HFF-Myc (cell line): ENCODE measurements around the gene LRFN4.
A peak's percentile ranks its signal among the peaks of the same experiment; 100 is the strongest.

Experiments
- DNase-seq: peaks from one replicate; pipeline ENCODE4 v3.0.0-alpha.2; 2011; ENCODE audit warnings: low read depth; ENCODE audit errors: extremely low read depth
- H3K4me3 ChIP-seq: replicated peaks from 2 replicates; pipeline ENCODE4 v1.5.1; 2011; ENCODE audit warnings: low read depth, mild to moderate bottlenecking, control low read depth, low read length
- CTCF ChIP-seq: IDR thresholded peaks from 2 replicates; pipeline ENCODE4 v1.5.1; 2012; ENCODE audit warnings: mild to moderate bottlenecking, low read depth, low read length, control low read depth; ENCODE audit errors: missing control alignments

The LRFN4 gene

GRCh38 chr11:66866511-66866986 lies 9.7 kb downstream of the LRFN4 start:
- DNase-seq, result no peak
- H3K4me3 ChIP-seq, result no peak overlapping the region
- TF ChIP-seq CTCF, result no peak

DNA sequence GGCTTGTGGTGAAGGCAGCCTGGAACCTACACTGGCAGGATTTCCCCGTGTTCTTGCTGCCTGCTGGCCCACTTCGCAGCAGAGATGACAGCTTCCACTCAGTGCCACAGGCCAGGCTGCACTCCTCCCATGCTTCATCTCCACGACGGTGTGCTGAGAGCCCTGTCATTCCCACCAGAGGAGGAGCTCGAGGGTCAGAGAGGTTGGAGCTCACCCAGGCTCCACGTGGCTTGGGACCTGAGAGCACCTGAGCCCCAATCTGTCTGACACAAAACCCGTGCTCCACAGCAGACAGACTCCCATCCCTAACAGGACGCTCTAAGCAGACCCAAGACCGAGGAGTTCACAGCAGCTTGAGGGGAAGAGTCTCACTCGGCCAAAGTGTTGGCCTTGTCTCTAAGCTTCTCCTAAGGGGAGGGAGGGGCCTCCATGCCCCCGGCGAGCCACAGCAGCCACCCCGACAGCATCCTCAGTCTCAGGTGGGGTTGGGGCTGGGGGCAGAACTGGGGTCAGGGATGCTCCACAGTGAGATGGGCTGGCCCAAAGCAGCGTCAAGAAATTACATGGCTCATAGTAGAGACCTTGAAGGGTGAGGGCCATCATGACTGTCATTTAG lies 10.7 kb downstream of the LRFN4 start:
- H3K4me3 ChIP-seq, result no peak overlapping the region
- TF ChIP-seq CTCF, result no peak
- DNase-seq, result no peak

- no peak for DNase-seq
- no peak overlapping the region for H3K4me3 ChIP-seq
- TF ChIP-seq CTCF, result no peak
Observed at GRCh38 chr11:66868082-66868725, 11.3 kb downstream of the LRFN4 start.

DNA sequence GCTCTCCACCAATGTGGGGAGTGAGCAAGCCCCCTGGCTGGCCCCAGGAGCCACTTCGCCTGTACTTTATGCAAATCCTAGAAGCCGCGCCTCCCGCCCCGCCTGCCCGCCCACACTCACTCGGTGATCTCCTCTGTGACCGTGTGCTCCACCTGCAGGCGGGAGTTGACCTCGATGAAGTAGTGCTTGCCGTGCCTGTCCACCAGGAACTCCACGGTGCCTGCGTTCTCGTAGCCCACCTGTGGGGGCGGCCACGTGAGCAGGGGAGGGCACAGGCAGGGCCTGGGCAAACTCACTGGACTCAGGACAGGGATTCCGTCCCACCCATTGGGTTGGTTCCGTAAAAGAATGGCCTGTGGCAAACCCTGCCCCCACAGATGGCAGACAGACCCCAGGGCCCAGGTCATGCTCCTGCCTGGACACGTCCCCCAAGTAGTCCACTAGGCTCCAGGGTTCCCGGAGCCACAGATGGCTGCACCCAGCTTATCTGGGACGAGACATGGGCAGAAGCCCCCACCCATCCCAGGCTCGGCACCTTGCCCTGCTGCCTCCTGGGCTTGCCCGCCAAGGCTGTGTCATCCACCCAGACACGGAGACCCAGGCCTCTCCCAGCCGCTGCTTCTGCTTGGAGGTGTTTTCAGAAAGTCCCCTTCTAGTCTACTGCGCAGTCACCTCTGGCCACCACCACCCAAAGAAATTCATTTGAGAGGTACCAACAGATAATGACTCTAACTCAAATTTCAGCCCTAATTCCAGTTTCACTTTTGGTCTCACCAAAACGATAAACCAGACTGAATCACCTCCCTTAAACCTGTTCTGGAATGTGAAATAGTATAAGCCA lies 12.1 kb downstream of the LRFN4 start:
- TF ChIP-seq CTCF, result peak; percentile 12
- DNase-seq, result no peak
- no peak overlapping the region for H3K4me3 ChIP-seq

DNA sequence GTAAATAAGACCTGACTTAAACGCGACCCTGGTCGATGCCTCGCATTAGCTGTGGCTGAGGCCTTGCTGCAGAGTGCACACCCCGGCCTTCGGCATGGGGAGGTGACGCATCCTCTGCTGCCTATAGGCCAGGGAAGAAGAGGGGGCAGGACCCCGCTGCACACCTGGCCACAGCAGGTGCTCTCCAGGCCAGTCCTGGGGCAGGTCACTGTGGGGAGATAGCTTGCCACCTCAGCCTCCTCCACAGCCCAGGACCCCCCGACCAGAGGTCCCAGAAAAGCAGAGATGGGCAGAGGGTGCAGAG lies 12.7 kb downstream of the LRFN4 start:
- TF ChIP-seq CTCF, result no peak
- DNase-seq, result no peak

DNA sequence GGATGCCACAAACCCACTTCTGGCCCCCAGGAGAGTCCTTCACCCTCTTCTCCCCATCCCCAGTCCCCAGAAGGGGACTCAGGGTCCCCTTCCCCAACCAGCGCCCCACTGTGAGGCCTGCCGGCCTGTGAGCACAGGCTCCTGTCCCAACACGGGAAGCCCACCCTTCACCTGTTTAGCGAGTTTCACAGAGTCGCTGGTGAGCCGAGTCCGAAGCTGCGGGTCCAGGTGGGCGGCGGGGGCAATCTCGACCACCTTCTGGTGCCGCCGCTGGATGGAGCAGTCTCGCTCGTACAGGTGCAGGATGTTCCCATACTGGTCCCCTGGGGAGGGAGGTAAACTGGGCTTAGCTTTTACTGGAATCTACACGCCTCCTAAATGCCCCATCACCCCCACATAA lies 13.3 kb downstream of the LRFN4 start:
- TF ChIP-seq CTCF, result no peak
- DNase-seq, result no peak
- H3K4me3 ChIP-seq, result no peak overlapping the region

More for the DNA sequence above, 12.7 kb downstream of the LRFN4 start:
- no peak overlapping the region for H3K4me3 ChIP-seq
